ENCODE results near the gene PACSIN2. TPM values are rescaled to one million over a fixed set of nuclear protein-coding genes. Genes with fewer than 3 reads are reported as not detected.
A peak's percentile ranks its signal among the peaks of the same experiment; 100 is the strongest.
"Not testable (repeated sequence)": the region's sequence is repeated elsewhere in the genome, so short reads cannot be mapped to it uniquely, and the experiment has no call there.

Gene PACSIN2
- total RNA-seq, 2 experiments from 2014 or later: 27.5 to 30.8 TPM

- no peak for DNase-seq
- Mint-ChIP-seq H3K27me3 (ENCODE audit: low read depth) (no peaks in the 10 kb centered on the region), H3K9me3 (ENCODE audit: insufficient read depth) (no peaks in the 10 kb centered on the region), H3K4me1 (ENCODE audit: low read depth) (no peaks in the 10 kb centered on the region), H3K27ac (no peak overlapping the region), H3K36me3 (ENCODE audit: low read depth) (no peaks in the 10 kb centered on the region), H3K4me3 (no peak overlapping the region)
- ATAC-seq: no peak
- ChIA-PET POLR2A (no interaction called here), CTCF (no interaction called here)
Measured at GRCh38 chr22:42984814-42985530, 30.0 kb downstream of the PACSIN2 start.

- H3K4me3 Mint-ChIP-seq: no peak overlapping the region
Measured at GRCh38 chr22:42984397-42984796, 30.6 kb downstream of the PACSIN2 start.

GRCh38 chr22:42983470-42983869 lies 31.5 kb downstream of the PACSIN2 start:
- H3K27ac Mint-ChIP-seq: no peak overlapping the region
- ChIA-PET POLR2A (no interaction called here), CTCF (no interaction called here)
- ATAC-seq: no peak
- H3K27me3 Mint-ChIP-seq (ENCODE audit: low read depth): no peaks in the 10 kb centered on the region
- no peak overlapping the region for H3K4me3 Mint-ChIP-seq
- no peaks in the 10 kb centered on the region for H3K9me3 Mint-ChIP-seq (ENCODE audit: insufficient read depth)
- H3K36me3 Mint-ChIP-seq (ENCODE audit: low read depth): no peaks in the 10 kb centered on the region
- no peaks in the 10 kb centered on the region for H3K4me1 Mint-ChIP-seq (ENCODE audit: low read depth)
- DNase-seq: no peak

More at GRCh38 chr22:42984397-42984796, 30.6 kb downstream of the PACSIN2 start:
- ATAC-seq: no peak
- DNase-seq: no peak
- ChIA-PET POLR2A (no interaction called here), CTCF (no interaction called here)
- peak overlapping the region; percentile 2 for H3K27ac Mint-ChIP-seq
- no peaks in the 10 kb centered on the region for H3K9me3 Mint-ChIP-seq (ENCODE audit: insufficient read depth)
- H3K36me3 Mint-ChIP-seq (ENCODE audit: low read depth): no peaks in the 10 kb centered on the region
- H3K4me1 Mint-ChIP-seq (ENCODE audit: low read depth): no peaks in the 10 kb centered on the region
- no peaks in the 10 kb centered on the region for H3K27me3 Mint-ChIP-seq (ENCODE audit: low read depth)

DNA sequence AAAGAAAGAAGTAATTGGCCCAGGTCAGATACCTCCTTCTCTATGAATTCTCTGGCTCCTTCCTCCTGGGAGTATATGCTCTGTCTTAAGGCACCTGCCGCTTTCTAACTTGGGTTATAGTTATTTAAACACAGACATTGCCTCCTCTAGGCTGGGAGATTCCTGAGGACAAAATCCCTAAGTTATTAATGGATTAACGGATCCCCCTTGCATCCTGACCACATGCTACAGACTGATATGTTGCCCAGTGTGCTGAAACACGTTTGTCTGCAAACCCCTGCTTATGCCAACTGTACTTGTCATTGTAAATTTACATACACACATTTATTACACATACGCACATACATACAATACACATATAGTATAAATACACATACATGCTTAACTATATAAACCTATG lies 35.3 kb downstream of the PACSIN2 start:
- peaks cover 3% of the 10 kb centered on the region for H3K4me1 Mint-ChIP-seq (ENCODE audit: low read depth)
- H3K4me3 Mint-ChIP-seq: no peak overlapping the region
- ChIA-PET CTCF (no interaction called here), POLR2A (no interaction called here)
- H3K27ac Mint-ChIP-seq: no peak overlapping the region
- ATAC-seq: no peak
- no peaks in the 10 kb centered on the region for H3K27me3 Mint-ChIP-seq (ENCODE audit: low read depth)
- no peaks in the 10 kb centered on the region for H3K9me3 Mint-ChIP-seq (ENCODE audit: insufficient read depth)
- no peaks in the 10 kb centered on the region for H3K36me3 Mint-ChIP-seq (ENCODE audit: low read depth)
- DNase-seq: no peak

DNA sequence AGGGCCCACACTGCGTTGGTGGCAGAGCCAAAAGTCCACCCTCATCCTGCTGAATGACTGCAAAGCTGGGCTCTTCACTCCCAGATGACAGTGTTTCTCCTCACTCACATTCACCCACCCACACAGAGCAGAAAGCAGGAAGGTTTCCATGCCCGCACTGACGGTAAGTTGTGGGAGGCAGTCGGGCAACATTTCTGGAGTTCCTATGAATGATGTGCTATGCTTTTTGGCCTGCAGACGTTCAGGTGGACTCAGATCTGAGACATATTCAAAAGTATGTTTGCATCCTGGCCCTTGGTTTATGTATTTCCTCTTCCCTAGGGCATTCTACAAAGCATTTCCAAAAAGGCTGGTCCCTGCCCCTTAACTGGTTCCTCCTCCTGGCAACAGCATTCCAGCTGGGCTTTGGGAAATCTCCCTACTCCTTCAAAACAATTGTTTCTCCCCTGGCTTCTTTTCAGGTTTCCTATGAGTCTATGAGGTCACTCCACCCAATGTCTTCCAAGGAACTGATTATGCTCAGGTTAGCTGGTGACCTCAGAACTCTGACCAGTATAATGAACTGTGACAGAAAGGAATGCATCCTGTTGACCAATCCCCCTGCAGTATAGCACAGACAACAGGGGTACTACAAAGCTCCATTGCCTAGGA lies 36.4 kb downstream of the PACSIN2 start:
- no peaks in the 10 kb centered on the region for H3K36me3 Mint-ChIP-seq (ENCODE audit: low read depth)
- ATAC-seq (no peak), DNase-seq (no peak)
- peaks cover 3% of the 10 kb centered on the region for H3K4me1 Mint-ChIP-seq (ENCODE audit: low read depth)
- POLR2A ChIA-PET: no interaction called here
- no peaks in the 10 kb centered on the region for H3K9me3 Mint-ChIP-seq (ENCODE audit: insufficient read depth)
- no peak overlapping the region for H3K4me3 Mint-ChIP-seq
- H3K27me3 Mint-ChIP-seq (ENCODE audit: low read depth): no peaks in the 10 kb centered on the region
- no peak overlapping the region for H3K27ac Mint-ChIP-seq
- CTCF ChIA-PET: no interaction called here

DNA sequence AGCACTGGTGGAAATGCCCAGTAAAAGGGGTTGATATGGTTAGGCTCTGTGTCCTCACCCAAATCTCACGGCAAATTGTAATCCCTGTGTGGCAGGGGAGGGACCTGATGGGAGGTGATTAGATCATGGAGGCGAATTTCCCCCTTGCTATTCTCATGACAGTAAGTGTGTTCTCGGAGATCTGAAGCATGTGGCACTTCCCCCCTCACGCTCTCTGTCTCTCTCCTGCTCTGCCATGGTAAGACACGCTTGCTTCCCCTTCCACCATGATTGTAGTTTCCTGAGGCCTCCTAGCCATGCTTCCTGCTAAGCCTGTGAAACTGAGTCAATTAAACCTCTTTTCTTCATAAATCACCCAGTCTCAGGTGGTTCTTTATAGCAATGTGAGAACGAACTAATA lies 37.4 kb downstream of the PACSIN2 start:
- ATAC-seq (no peak), DNase-seq (no peak)
- CTCF ChIA-PET: no interaction called here
- no peaks in the 10 kb centered on the region for H3K9me3 Mint-ChIP-seq (ENCODE audit: insufficient read depth)
- POLR2A ChIA-PET: no interaction called here
- no peak overlapping the region for H3K4me3 Mint-ChIP-seq
- peaks cover 3% of the 10 kb centered on the region for H3K4me1 Mint-ChIP-seq (ENCODE audit: low read depth)
- H3K36me3 Mint-ChIP-seq (ENCODE audit: low read depth): no peaks in the 10 kb centered on the region
- H3K27ac Mint-ChIP-seq: no peak overlapping the region
- H3K27me3 Mint-ChIP-seq (ENCODE audit: low read depth): no peaks in the 10 kb centered on the region

DNA sequence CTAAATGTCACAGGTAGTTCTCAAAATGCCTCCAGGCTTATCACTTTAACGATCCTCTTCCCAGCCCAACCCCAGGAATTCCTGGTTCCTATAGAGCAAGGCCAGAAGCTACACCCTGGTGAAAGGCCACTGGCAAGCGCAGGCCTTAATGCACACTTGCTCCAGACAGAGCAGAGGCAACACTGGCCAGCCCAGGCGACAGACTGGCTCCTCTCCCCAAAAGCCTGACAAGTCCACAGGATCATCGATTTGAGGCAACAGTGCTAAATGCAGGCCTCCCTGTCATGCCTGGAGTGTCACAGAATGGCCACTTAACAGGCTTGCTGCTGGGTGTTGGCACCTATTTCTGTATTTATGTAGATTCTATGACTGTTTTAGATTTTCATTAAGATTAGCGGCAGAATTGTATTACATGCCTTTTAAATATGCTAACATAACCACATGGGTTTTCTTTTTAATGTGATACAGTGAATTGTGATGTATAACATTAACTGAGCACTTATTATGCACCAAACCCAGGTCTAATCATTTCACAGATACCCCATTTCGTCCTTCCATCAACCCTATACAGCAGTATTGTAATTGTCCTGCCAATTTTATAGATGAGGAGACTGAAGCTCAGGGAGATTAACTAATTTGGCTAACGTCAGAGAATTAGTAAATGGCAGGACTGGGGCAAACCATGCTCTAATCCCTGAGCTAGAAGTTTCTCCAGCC lies 38.6 kb downstream of the PACSIN2 start:
- Mint-ChIP-seq H3K27me3 (ENCODE audit: low read depth) (no peaks in the 10 kb centered on the region), H3K4me3 (no peak overlapping the region), H3K36me3 (ENCODE audit: low read depth) (peaks cover 3% of the 10 kb centered on the region), H3K9me3 (ENCODE audit: insufficient read depth) (no peaks in the 10 kb centered on the region), H3K4me1 (ENCODE audit: low read depth) (peaks cover 3% of the 10 kb centered on the region), H3K27ac (no peak overlapping the region)
- DNase-seq: no peak
- ChIA-PET CTCF (no interaction called here), POLR2A (no interaction called here)
- ATAC-seq: no peak

DNA sequence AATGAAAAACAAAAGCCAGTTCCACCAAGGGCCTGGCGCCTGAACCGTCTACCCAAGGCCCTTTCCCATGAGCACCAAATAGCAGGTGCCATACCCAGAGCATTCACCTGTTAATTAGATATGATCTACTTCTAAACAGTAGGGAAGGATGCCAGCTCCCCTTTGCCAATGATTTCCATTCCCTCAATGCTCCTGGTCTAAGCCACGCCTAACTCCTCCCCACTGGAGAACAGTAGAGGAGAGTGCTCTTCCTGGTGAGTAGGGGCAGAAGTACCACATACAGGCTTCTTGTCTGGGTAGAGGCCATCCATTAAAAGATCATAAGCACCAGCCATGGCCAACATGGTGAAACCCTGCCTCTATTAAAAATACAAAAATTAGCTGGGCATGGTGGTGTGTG lies 40.7 kb downstream of the PACSIN2 start:
- no peak for DNase-seq
- no peaks in the 10 kb centered on the region for H3K9me3 Mint-ChIP-seq (ENCODE audit: insufficient read depth)
- no peak overlapping the region for H3K27ac Mint-ChIP-seq
- ChIA-PET CTCF (no interaction called here), POLR2A (no interaction called here)
- peaks cover 5% of the 10 kb centered on the region for H3K4me1 Mint-ChIP-seq (ENCODE audit: low read depth)
- H3K4me3 Mint-ChIP-seq: no peak overlapping the region
- no peaks in the 10 kb centered on the region for H3K27me3 Mint-ChIP-seq (ENCODE audit: low read depth)
- H3K36me3 Mint-ChIP-seq (ENCODE audit: low read depth): peaks cover 8% of the 10 kb centered on the region
- ATAC-seq: no peak

DNA sequence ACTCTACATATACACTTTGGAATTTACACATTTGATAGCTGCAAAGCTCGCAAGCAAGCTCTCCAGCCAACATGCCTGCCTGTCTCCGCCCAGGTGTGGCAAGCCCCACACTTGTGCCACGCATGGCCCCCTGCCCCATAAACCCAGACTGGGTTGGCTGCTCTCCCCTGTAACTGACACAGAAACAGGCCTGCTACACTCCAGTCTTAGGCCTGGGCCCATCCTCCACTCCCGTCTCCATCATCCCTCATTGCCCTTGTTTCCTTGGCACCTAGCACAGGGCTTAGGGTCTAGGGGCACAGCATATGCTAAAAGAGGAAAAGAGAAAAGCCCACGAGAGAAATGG lies 41.4 kb downstream of the PACSIN2 start:
- CTCF ChIA-PET: no interaction called here
- Mint-ChIP-seq H3K27ac (no peak overlapping the region), H3K4me1 (ENCODE audit: low read depth) (peaks cover 5% of the 10 kb centered on the region), H3K9me3 (ENCODE audit: insufficient read depth) (no peaks in the 10 kb centered on the region), H3K36me3 (ENCODE audit: low read depth) (peaks cover 9% of the 10 kb centered on the region), H3K4me3 (no peak overlapping the region), H3K27me3 (ENCODE audit: low read depth) (no peaks in the 10 kb centered on the region)
- POLR2A ChIA-PET: interaction anchor here (0.7 kb wide), 1 partner anchor 165 kb away, joined by 3 read pairs; no protein-coding TSS in a partner anchor
- DNase-seq (no peak), ATAC-seq (no peak)

DNA sequence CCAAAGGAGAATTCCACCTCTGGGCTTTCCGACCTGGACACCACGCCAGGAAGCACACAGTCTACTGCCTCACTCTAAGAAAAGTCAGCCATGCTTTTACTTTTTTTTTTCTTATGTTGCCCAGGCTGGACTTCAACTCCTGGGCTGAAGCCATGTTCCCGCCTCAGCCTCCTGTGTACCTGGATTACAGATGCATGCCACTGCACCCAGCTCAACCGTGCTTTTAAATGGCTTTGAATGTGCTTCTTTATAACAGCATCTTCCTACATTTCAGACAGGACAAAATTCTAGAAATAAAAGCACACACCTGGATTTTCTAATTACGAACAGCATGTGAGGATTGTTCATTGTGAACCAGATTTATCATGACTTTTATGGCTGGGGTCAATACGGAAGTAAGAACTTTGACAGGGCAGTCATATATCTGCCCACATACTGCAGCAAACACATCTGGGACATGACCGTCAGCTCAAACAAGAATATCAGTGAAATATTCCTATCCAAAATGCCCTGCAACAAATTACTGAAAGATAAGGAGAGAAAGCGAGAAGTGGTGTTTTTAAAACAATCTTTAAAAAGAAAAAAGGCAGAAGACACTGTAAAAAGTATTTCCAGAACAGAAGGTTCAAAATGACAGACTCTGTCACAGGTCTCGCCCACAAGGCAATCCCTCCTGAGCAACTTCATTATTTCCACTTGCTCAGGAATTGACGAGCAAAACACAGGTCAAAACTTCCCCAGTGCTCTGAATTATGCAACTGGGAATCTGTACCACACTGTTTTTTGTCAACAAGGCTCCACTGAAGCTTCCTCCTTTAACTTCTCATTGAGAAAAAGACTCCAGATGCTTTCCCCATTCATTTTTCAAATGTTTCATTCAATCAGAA lies 42.1 kb downstream of the PACSIN2 start:
- ATAC-seq (no peak), DNase-seq (no peak)
- H3K27me3 Mint-ChIP-seq (ENCODE audit: low read depth): no peaks in the 10 kb centered on the region
- H3K27ac Mint-ChIP-seq: no peak overlapping the region
- H3K36me3 Mint-ChIP-seq (ENCODE audit: low read depth): peaks cover 16% of the 10 kb centered on the region
- H3K9me3 Mint-ChIP-seq (ENCODE audit: insufficient read depth): no peaks in the 10 kb centered on the region
- CTCF ChIA-PET: no interaction called here
- H3K4me3 Mint-ChIP-seq: no peak overlapping the region
- POLR2A ChIA-PET: interaction anchor here (0.7 kb wide), 1 partner anchor 164 kb away, joined by 3 read pairs; no protein-coding TSS in a partner anchor
- peaks cover 10% of the 10 kb centered on the region for H3K4me1 Mint-ChIP-seq (ENCODE audit: low read depth)

DNA sequence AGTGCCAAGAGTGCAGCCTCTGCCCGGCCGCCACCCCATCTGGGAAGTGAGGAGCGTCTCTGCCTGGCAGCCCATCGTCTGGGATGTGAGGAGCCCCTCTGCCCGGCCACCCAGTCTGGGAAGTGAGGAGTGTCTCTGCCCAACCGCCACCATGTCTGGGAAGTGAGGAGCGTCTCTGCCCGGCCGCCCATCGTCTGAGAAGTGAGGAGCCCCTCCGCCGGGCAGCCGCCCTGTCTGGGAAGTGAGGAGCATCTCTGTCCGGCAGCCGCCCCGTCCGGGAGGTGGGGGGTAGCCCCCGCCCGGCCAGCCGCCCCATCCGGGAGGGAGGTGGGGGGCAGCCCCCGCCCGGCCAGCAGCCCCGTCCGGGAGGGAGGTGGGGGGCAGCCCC lies 43.5 kb downstream of the PACSIN2 start:
- CTCF ChIA-PET, ATAC-seq: not testable (repeated sequence)

GRCh38 chr22:42970029-42970428 lies 44.9 kb downstream of the PACSIN2 start:
- no peak overlapping the region for H3K4me3 Mint-ChIP-seq
- ChIA-PET CTCF (no interaction called here), POLR2A (no interaction called here)
- peaks cover 17% of the 10 kb centered on the region for H3K36me3 Mint-ChIP-seq (ENCODE audit: low read depth)
- ATAC-seq (no peak), DNase-seq (no peak)
- H3K4me1 Mint-ChIP-seq (ENCODE audit: low read depth): peaks cover 23% of the 10 kb centered on the region
- no peak overlapping the region for H3K27ac Mint-ChIP-seq
- H3K27me3 Mint-ChIP-seq (ENCODE audit: low read depth): no peaks in the 10 kb centered on the region
- H3K9me3 Mint-ChIP-seq (ENCODE audit: insufficient read depth): no peaks in the 10 kb centered on the region

More for the DNA sequence above, 43.5 kb downstream of the PACSIN2 start:
- H3K9me3 Mint-ChIP-seq (ENCODE audit: insufficient read depth); H3K4me3 Mint-ChIP-seq; H3K27ac Mint-ChIP-seq; H3K27me3 Mint-ChIP-seq (ENCODE audit: low read depth); DNase-seq; POLR2A ChIA-PET: not testable (repeated sequence)
- peaks cover 13% of the 10 kb centered on the region for H3K4me1 Mint-ChIP-seq (ENCODE audit: low read depth)
- H3K36me3 Mint-ChIP-seq (ENCODE audit: low read depth): peaks cover 17% of the 10 kb centered on the region

All from activated CD8-positive, alpha-beta T cell treated with anti-CD3 and anti-CD28 coated beads, Interleukin-2, amount 10 ng/mL, durations not matched to agents 7 days and 5 days (primary cell).